K562 (cell line): ENCODE measurements around the gene TNFSF15. TPM values are rescaled to one million over a fixed set of nuclear protein-coding genes. Genes with fewer than 3 reads are reported as not detected.

Source experiments
- ATAC-seq: fragments of 200-7000 bp; cut with Tn5 transposase; 3 replicates; pipeline ENCODE4 v1.9.1; 2020; ENCODE audit warnings: moderate library complexity
- BruUV-seq: library from RNA; stranded (reverse); fragments of 400-500 nt; replicated peaks from 2 replicates; lab custom pipeline; 2021; lab: Mats Ljungman, UMichigan
- CTCF ChIA-PET: fragments of 300-600 bp; formaldehyde crosslinking; extraction: SDS; loops from one replicate; lab custom pipeline; 2021; ENCODE audit warnings: low intra/inter-chr PET ratio; lab: Yijun Ruan, JAX
- POLR2A ChIA-PET: fragments of 300-600, 350-650 bp; sonication (Branson Sonifier 250); formaldehyde crosslinking; extraction: SDS; loops from one replicate; lab custom pipeline; 2021; ENCODE audit warnings: antibody characterized with exemption, inconsistent platforms; lab: Yijun Ruan, JAX
- DNase-seq, 4 experiments: peaks; one replicate each; pipeline versions ENCODE4 v3.0.0 to v3.0.0-alpha.2; 2011 to 2018; ENCODE audit warnings: low spot score in 3 of 4, mixed read lengths in 3 of 4; ENCODE audit errors: extremely low read depth in 1 of 4
- FAIRE-seq: peaks from 2 replicates; lab custom pipeline; 2011; peaks lifted over from hg19 to GRCh38; lab: Jason Lieb, UNC
- H2AFZ ChIP-seq: 2 replicates; pipeline ENCODE4 v1.6.0; 2011; ENCODE audit warnings: low read depth, low read length, control low read depth, inconsistent platforms
- H3K27ac ChIP-seq: fragments of 200-600 bp; 3 replicates; pipeline ENCODE4 v1.8.0; 2011; ENCODE audit warnings: low read depth, mild to moderate bottlenecking, control low read depth, inconsistent platforms, low read length, moderate library complexity, mixed read lengths; ENCODE audit errors: extremely low read depth
- H3K27me3 ChIP-seq, 2 experiments: fragments of 300-600 bp in 1 of 2; 2 replicates in 1 of 2; 3 replicates in 1 of 2; pipeline versions ENCODE4 v1.6.0 to v1.8.0; 2011; ENCODE audit warnings: inconsistent platforms in 2 of 2, low read length in 2 of 2, mild to moderate bottlenecking in 1 of 2, mixed read lengths in 1 of 2, moderate library complexity in 1 of 2; ENCODE audit not compliant: control insufficient read depth in 2 of 2, insufficient read depth in 2 of 2
- H3K36me3 ChIP-seq: fragments of 300-600 bp; 3 replicates; pipeline ENCODE4 v1.8.0; 2011; ENCODE audit warnings: mild to moderate bottlenecking, low read length, inconsistent platforms; ENCODE audit not compliant: control insufficient read depth, insufficient read depth
- H3K4me1 ChIP-seq, 2 experiments: fragments of 200-600 bp in 1 of 2; replicated peaks in 1 of 2; 2 replicates in 1 of 2; 3 replicates in 1 of 2; pipeline versions ENCODE4 v1.5.1 to v1.8.0; 2011; ENCODE audit warnings: inconsistent platforms in 2 of 2, low read length in 2 of 2, mild to moderate bottlenecking in 1 of 2, mixed read lengths in 1 of 2, moderate library complexity in 1 of 2; ENCODE audit not compliant: control insufficient read depth in 2 of 2, insufficient read depth in 2 of 2
- H3K4me2 ChIP-seq: 2 replicates; pipeline ENCODE4 v1.6.1; 2011; ENCODE audit warnings: low read length, control low read depth, inconsistent platforms, mixed read lengths; ENCODE audit not compliant: insufficient read depth
- H3K4me3 ChIP-seq: fragments of 200-600 bp; sonication (generic), shearing (Covaris generic); 2 replicates; pipeline ENCODE4 v1.5.1; 2016; ENCODE audit warnings: control low read depth, inconsistent platforms
- H3K79me2 ChIP-seq: fragments of 200-600 bp; 3 replicates; pipeline ENCODE4 v1.8.0; 2011; ENCODE audit warnings: low read length, inconsistent platforms; ENCODE audit not compliant: control insufficient read depth, insufficient read depth
- H3K9ac ChIP-seq, 2 experiments: 2 replicates each; pipeline versions ENCODE4 v1.6.0 to v1.6.1; 2011; ENCODE audit warnings: low read depth in 2 of 2, low read length in 2 of 2, control low read depth in 1 of 2, inconsistent platforms in 1 of 2, mild to moderate bottlenecking in 1 of 2, mixed read lengths in 1 of 2; ENCODE audit not compliant: insufficient read depth in 1 of 2
- H3K9me1 ChIP-seq: one replicate; pipeline ENCODE4 v1.6.0; 2011; ENCODE audit warnings: inconsistent platforms, mild to moderate bottlenecking, low read length, moderate library complexity; ENCODE audit not compliant: control insufficient read depth, insufficient read depth
- H3K9me3 ChIP-seq: replicated peaks from 2 replicates; pipeline ENCODE4 v1.5.1; 2011; ENCODE audit warnings: low read depth, low read length, inconsistent platforms; ENCODE audit not compliant: control insufficient read depth, insufficient read depth
- H4K20me1 ChIP-seq: replicated peaks from 2 replicates; pipeline ENCODE4 v1.6.1; 2011; ENCODE audit warnings: low read length, inconsistent platforms, mixed read lengths; ENCODE audit not compliant: control insufficient read depth, insufficient read depth
- CBX5 ChIP-seq: IDR thresholded peaks from 2 replicates; pipeline ENCODE4 v1.6.1; 2014; ENCODE audit warnings: low read depth, borderline replicate concordance
- CEBPZ ChIP-seq: fragments of 150-350 bp; IDR thresholded peaks from 2 replicates; pipeline ENCODE4 v1.6.1; 2014; ENCODE audit warnings: low read depth, mild to moderate bottlenecking, low read length, borderline replicate concordance
- E2F5 ChIP-seq: sonication (generic); formaldehyde crosslinking; IDR thresholded peaks from 2 replicates; pipeline ENCODE4 v1.8.0; 2022; ENCODE audit warnings: mild to moderate bottlenecking, missing genetic modification reagents
- FOXA1 ChIP-seq: fragments of 450-650 bp; IDR thresholded peaks from 2 replicates; pipeline ENCODE4 v1.6.1; 2016; ENCODE audit warnings: mild to moderate bottlenecking, borderline replicate concordance
- HNRNPLL ChIP-seq: fragments of 200-400 bp; formaldehyde crosslinking; IDR thresholded peaks from 2 replicates; pipeline ENCODE4 v1.6.1; 2017; ENCODE audit warnings: low read length, low read depth, mild to moderate bottlenecking; ENCODE audit not compliant: poor library complexity, severe bottlenecking
- MAFG ChIP-seq: fragments of 450-650 bp; conservative IDR thresholded peaks from 2 replicates; pipeline ENCODE4 v1.6.1; 2016; ENCODE audit warnings: missing genetic modification characterization, missing compliant biosample characterization
- PHB ChIP-seq: fragments of 250-450 bp; sonication (Bioruptor Pico); IDR thresholded peaks from 2 replicates; pipeline ENCODE4 v1.5.0; 2021
- PHB2 ChIP-seq: fragments of 450-650 bp; IDR thresholded peaks from 2 replicates; pipeline ENCODE4 v1.6.1; 2017; ENCODE audit warnings: low read depth
- PHF8 ChIP-seq: fragments of 200-600 bp; sonication (generic); IDR thresholded peaks from 2 replicates; pipeline ENCODE4 v1.6.1; 2012; ENCODE audit warnings: mixed run types, mild to moderate bottlenecking, inconsistent platforms, low read length, moderate library complexity, borderline replicate concordance
- SETDB1 ChIP-seq: IDR thresholded peaks from one replicate; pipeline ENCODE4 v1.6.1; 2012; ENCODE audit warnings: low read length, control low read depth, inconsistent platforms
- SRSF3 ChIP-seq: fragments of 200-400 bp; formaldehyde crosslinking; IDR thresholded peaks from 2 replicates; pipeline ENCODE4 v1.6.1; 2016; ENCODE audit warnings: mild to moderate bottlenecking, low read length, moderate library complexity; ENCODE audit not compliant: insufficient read depth
- SUPT5H ChIP-seq: fragments of 450-650 bp; IDR thresholded peaks from 2 replicates; pipeline ENCODE4 v1.6.1; 2016
- TCF15 ChIP-seq: fragments of 250-450 bp; sonication (Bioruptor Pico); IDR thresholded peaks from 2 replicates; pipeline ENCODE4 v1.8.0; 2022; ENCODE audit warnings: moderate library complexity, mild to moderate bottlenecking, inconsistent platforms
- THAP7 ChIP-seq: fragments of 250-450 bp; sonication (Bioruptor Pico); IDR thresholded peaks from 2 replicates; pipeline ENCODE4 v1.5.0; 2021
- TSC22D4 ChIP-seq: fragments of 450-650 bp; IDR thresholded peaks from 2 replicates; pipeline ENCODE4 v1.6.1; 2016; ENCODE audit warnings: missing genetic modification characterization, missing biosample characterization, control low read depth
- ZNF76 ChIP-seq: fragments of 250-450 bp; sonication (Bioruptor Pico); IDR thresholded peaks from 2 replicates; pipeline ENCODE4 v1.4.0; 2020; ENCODE audit warnings: mild to moderate bottlenecking, moderate library complexity, borderline replicate concordance
- WGBS: fragments of 100-300 bp; shearing (Covaris generic); methylation state at CpG from one replicate; pipeline ENCODE4 v1.1.6; 2016; ENCODE audit warnings: low coverage, mixed read lengths; ENCODE audit not compliant: insufficient coverage; ENCODE audit errors: missing lambda C conversion rate; 5-methylcytosine and 5-hydroxymethylcytosine counted together
- in situ Hi-C: fragments of 300-500 bp; cut with MboI; formaldehyde crosslinking; loops from 4 replicates; pipeline ENCODE4 v1.15.0; 2018; ENCODE audit warnings: inconsistent platforms, mixed read lengths
- intact Hi-C: fragments of 100-400 bp; cut with micrococcal nuclease; formaldehyde crosslinking; loops from 2 replicates; pipeline ENCODE4 v1.14.2; 2022
- polyA plus RNA-seq, 8 experiments: library from polyadenylated mRNA; depleted of rRNA in 4 of 8; stranded (reverse) in 5 of 8; unstranded in 3 of 8; fragments of >200 nt; fragmentation: Nextera tagmentation in 2 of 8; fragmentation: Illumina TruSeq in 1 of 8; extraction: Ambion mirVana in 2 of 8; extraction: Trizol in 1 of 8; gene quantifications; 2 replicates each; pipeline versions ENCODE4 v1.2.1 to v1.2.3, GENCODE V29; 2011 to 2014; ENCODE audit warnings: inconsistent platforms in 1 of 8, missing spikeins in 1 of 8
- total RNA-seq, 7 experiments: library from RNA; depleted of rRNA in 6 of 7; stranded (reverse); fragments of >200 nt in 6 of 7; fragmentation: Illumina TruSeq in 2 of 7; extraction: Trizol in 2 of 7; gene quantifications; 2 replicates each; pipeline versions ENCODE4 v1.2.1 to v1.2.3, GENCODE V29; 2011 to 2021; ENCODE audit warnings: low replicate concordance in 1 of 7

The TNFSF15 gene
- total and polyA plus RNA-seq, 9 of the 15 experiments (the other 6 are each of a cell fraction or from before 2014, with no cell fraction given): not detected

- no peak for TF ChIP-seq PHF8
Measured at GRCh38 chr9:114830546-114830945, 24.7 kb upstream of the TNFSF15 start (continued).

GRCh38 chr9:114829574-114830440 is 24.0 kb upstream of the TNFSF15 start:
- in situ Hi-C loops: no loop called here
- Histone ChIP-seq H3K36me3 (no peaks in the 10 kb centered on the region), H3K9me1 (no peaks in the 10 kb centered on the region), H3K4me2 (no peak overlapping the region), H3K79me2 (no peaks in the 10 kb centered on the region), H2AFZ (no peak overlapping the region), H3K9ac (no peak overlapping the region), H3K4me1 (no peaks in the 10 kb centered on the region), H4K20me1 (no peaks in the 10 kb centered on the region), H3K4me3 (no peak overlapping the region), H3K9me3 (no peaks in the 10 kb centered on the region), H3K27ac (no peak overlapping the region), H3K27me3 (no peaks in the 10 kb centered on the region)
- no peak for FAIRE-seq
- no peak for ATAC-seq
- WGBS: 0% methylated on average over 3 of the region's 3 CpGs
- ChIA-PET POLR2A (no interaction called here), CTCF (no interaction called here)
- BruUV-seq: no TSS peak
- no peak for DNase-seq
- intact Hi-C loops: no loop called here
- TF ChIP-seq ZNF76 (CRISPR knock-in tag) (no peak), THAP7 (CRISPR knock-in tag) (no peak), SRSF3 (no peak), TCF15 (no peak), TSC22D4 (tag) (no peak), CEBPZ (no peak), SUPT5H (no peak), PHB2 (no peak), PHB (CRISPR knock-in tag) (no peak), FOXA1 (no peak), SETDB1 (no peak), MAFG (tag) (no peak), CBX5 (no peak), E2F5 (CRISPR knock-in tag) (no peak), HNRNPLL (no peak)
